GM21423 (cell line): ENCODE measurements around the gene MLPH.

Experiments used
- ATAC-seq: cut with Tn5 transposase; IDR thresholded peaks from one replicate; pipeline ENCODE4 v1.9.1; 2021; ENCODE audit warnings: mild to moderate bottlenecking, moderate library complexity; ENCODE audit not compliant: unreplicated experiment

Gene MLPH

DNA sequence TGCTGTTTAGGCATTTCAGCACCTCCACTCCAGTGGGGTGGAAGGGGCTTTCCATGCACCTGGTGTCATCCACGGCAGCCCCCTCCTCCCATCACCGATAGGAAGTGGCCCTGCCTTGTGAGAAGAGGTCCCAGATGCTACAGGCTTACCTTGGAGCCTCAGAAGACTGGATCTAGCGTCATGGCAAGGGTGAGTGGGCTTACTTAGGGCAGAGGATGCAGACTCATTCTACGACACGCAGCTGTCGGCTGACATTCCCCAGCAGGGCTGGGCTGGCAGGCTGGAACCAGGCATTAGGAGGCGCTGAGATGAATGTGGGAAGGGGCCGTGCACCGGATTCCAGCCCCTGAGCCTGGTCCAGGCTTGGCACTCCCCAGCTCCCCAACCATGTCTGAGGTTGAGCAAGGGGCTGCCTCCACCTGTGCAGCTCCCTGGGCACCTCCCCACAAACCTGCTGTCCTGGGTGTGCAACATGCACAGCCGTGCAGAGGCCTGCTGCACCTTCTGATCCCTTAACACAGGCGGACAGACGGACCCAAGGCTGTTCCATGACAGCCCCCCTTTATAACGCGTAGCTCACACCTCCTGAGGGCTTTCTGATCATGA is 77.6 kb downstream of the MLPH start:
- ATAC-seq: no peak

GRCh38 chr2:237565974-237566373 is 78.9 kb downstream of the MLPH start:
- no peak for ATAC-seq

DNA sequence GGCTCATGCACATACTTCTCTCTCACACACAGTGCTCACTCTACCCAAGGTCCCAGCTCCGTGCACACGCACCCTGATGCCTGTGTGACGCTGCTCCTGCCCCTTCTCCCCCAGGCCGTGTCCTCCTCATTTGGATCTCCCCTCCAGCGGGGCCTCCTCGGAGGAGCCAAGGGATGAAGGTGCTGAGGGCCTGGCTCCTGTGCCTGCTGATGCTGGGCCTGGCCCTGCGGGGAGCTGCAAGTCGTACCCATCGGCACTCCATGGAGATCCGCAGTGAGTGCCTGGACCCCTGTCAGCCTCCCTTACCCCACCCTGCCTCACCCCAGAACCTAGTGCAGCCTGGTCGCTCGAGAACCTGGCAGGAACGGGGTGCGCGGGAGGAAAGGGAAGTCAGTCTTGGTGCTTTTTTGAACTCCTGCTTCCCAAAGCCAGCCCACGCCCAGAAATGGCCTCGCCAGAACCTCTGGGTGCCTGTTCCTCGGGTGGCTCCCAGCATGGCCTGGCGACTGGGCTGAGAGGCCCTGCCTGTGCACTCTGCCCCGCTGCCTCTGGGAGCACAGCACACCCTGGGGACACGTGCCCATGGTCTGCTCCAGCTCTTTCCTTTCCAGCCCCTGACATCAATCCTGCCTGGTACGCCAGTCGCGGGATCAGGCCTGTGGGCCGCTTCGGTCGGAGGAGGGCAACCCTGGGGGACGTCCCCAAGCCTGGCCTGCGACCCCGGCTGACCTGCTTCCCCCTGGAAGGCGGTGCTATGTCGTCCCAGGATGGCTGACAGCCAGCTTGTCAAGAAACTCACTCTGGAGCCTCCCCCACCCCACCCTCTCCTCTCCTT is 79.6 kb downstream of the MLPH start, which contains the start of gene PRLH:
Gene PRLH, plus strand, starts transcription at position 174 of the 835 bp plus-strand sequence. Its CDS starts 0 bp downstream, at position 174.
- no peak for ATAC-seq

DNA sequence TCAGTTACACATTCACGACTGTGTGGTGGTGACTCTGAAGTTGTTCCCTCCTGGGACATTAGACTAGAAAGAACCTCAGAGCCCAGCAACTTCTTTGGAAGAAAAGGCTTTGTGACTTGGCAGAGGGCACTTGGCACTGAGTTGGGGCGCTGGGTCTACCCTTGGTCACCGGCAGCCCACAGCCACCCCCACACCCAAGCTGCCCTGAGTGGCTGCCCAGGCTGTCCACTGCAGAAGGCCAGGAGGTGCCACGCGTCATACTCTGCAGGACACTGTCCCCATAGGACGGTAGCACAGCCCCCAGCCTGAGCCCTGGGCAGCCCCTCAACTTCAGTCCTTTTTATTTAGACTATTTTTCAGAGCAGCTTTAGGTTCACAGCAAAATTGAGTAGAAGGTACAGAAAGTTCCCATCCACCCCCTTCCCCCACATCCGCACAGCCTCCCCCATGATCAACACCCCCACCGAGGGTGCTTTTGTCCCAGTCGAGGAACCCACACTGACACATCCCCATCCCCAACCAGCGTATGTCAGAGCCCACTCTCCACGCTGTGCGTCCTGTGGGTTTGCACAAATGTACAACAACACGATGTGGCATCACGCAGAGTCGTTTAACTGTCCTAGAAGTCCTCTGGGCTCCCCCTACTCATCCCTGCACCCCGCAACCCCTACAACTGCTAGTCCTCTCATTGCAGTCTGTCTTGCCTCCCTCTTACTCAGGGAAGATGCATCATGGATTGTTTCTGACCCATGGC is 80.4 kb downstream of the MLPH start:
- ATAC-seq: no peak

GRCh38 chr2:237568121-237568660 is 81.1 kb downstream of the MLPH start:
- no peak for ATAC-seq

GRCh38 chr2:237569041-237569440 is 82.0 kb downstream of the MLPH start:
- no peak for ATAC-seq

GRCh38 chr2:237569896-237570295 is 82.8 kb downstream of the MLPH start:
- ATAC-seq: no peak

- no peak for ATAC-seq
Measured at GRCh38 chr2:237570776-237571335, 83.8 kb downstream of the MLPH start.

- no peak for ATAC-seq
Measured at GRCh38 chr2:237571551-237571950, 84.5 kb downstream of the MLPH start.

DNA sequence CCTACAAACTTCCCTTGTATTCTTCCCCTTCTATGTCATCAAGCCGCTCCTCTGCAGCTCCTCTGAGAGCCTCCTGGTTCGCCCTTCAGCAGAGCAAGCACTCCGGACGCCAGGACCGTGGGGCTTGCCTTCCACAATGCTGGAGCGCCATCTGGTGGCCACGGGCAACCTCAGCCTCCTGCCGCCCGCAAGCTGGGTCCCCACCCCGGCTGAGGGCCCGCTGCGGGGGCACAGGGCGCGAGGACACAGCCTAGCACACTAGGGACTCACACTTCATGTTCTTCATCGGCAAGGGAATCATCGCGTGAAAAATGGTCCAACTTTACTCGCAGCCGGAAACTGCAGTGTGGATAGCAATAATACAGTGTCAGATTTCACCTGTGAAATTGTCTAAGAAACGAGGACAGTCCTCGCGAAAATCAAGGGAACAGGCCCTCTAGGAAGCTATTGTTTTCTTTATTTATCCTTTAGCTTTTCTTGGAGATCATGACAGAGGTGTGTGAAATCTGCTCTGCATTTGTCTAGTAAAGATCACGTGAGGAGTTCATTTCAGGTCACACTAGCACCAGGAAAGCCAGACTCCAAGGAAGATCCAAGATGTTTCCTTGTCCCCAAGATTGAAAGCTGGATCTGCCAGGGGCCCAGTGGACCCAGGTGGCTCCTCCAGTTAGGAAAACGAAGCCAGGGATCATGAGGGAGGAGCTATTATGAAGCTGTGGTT is 85.1 kb downstream of the MLPH start:
- peak; percentile 86 for ATAC-seq

DNA sequence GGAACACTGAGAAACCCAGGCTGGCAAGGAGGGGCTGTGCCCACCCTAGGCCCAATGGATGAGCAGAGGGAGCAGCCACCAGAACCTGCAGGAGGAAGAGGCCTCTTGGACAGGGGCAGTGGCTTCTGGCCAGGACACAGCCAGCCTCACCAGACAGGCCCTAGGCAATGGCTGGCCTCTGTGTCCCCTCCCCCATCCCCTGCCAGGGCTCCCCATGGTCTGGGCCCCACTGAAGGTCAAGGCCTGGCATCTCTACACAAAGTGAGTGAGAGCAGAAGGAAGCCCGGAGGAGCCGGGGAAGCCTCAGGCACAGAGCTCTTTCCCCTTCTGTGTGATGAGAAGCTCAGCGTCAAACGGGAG is 85.7 kb downstream of the MLPH start:
- no peak for ATAC-seq

- ATAC-seq: no peak
Measured at GRCh38 chr2:237573721-237574415, 86.8 kb downstream of the MLPH start.

GRCh38 chr2:237574467-237574866 is 87.4 kb downstream of the MLPH start:
- ATAC-seq: no peak

GRCh38 chr2:237574894-237575868 is 88.1 kb downstream of the MLPH start:
- ATAC-seq: no peak

GRCh38 chr2:237575869-237576862 is 89.1 kb downstream of the MLPH start:
- no peak for ATAC-seq

GRCh38 chr2:237576974-237577373 is 89.9 kb downstream of the MLPH start:
- no peak for ATAC-seq

DNA sequence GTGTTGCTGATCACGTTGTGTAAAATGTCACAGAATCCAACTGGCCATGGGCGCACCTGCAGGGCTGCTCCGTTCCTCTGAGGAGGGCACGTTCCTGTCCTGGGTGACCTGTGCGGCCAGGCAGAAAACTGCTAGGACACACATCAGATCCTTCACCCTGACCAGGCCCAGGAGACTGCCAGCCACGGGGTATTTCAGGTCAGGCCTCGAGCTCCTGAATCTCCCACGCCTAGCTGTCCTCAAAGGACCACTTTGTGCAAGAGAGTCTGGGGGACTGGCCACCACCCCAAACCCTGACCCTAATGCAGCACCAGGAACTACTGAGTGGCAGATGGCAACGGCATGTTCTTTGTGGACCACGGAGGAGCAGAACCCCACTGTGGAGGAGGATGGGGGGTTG is 90.4 kb downstream of the MLPH start:
- ATAC-seq: no peak
